ENCODE data around the gene ZDHHC13. TPM values are rescaled to one million over a fixed set of nuclear protein-coding genes. Genes with fewer than 3 reads are reported as not detected.

The ZDHHC13 gene
- total and polyA plus RNA-seq, 10 of the 15 experiments (the other 5 are each of a cell fraction or from before 2014, with no cell fraction given), result 8.5 to 34.2 (median 20.4) TPM

GRCh38 chr11:19201737-19202605 is 85.0 kb downstream of the ZDHHC13 start, which contains the start of gene CSRP3:
CSRP3 (minus strand) TSS chr11:19201983; CDS start chr11:19192448, 9,535 bp downstream.
- Histone ChIP-seq H3K79me2 (ENCODE audit: control insufficient read depth, insufficient read depth, low read length) (no peaks in the 10 kb centered on the region), H3K27ac (ENCODE audit: control insufficient read depth, insufficient read depth) (no peak within 1 kb of the TSS), H3K36me3 (ENCODE audit: control insufficient read depth in 2 of 2, insufficient read depth in 2 of 2, low read length in 1 of 2) (no peaks in the 10 kb centered on the region), H2AFZ (ENCODE audit: control insufficient read depth, low read depth, low read length) (no peak within 1 kb of the TSS), H3K4me1 (ENCODE audit: control insufficient read depth, insufficient read depth, low read length) (no peaks in the 10 kb centered on the region), H3K4me3 (no peak within 1 kb of the TSS), H3K9ac (ENCODE audit: control insufficient read depth, insufficient read depth, low read length) (no peak within 1 kb of the TSS), H3K9me3 (replicated peaks; ENCODE audit: control insufficient read depth, insufficient read depth, low read length) (no peaks in the 10 kb centered on the region; the same call in 2 of the 3 replicates), H3K4me2 (ENCODE audit: control insufficient read depth, insufficient read depth) (no peak within 1 kb of the TSS), H3K27me3 (replicated peaks in 1 of 2; ENCODE audit: control insufficient read depth in 2 of 2, insufficient read depth in 2 of 2, low read length in 1 of 2) (no peaks in the 10 kb centered on the region; a peak in 1 of 4 replicates), H4K20me1 (ENCODE audit: control insufficient read depth, insufficient read depth) (no peaks in the 10 kb centered on the region)
- FAIRE-seq (no peak), DNase-seq (ENCODE audit: low read depth, low spot score) (no peak), ATAC-seq (no peak)
- ChIA-PET SMC1A (ENCODE audit: uncharacterized antibody, unreplicated experiment) (no interaction called here), POLR2A (no interaction called here), CTCF (interaction anchor here (1.5 kb wide), 1 partner anchor 125 kb away, joined by 5 read pairs; no protein-coding TSS in a partner anchor), RAD21 (ENCODE audit: unreplicated experiment) (no interaction called here)
- intact Hi-C loops (cut with micrococcal nuclease; ENCODE audit: unreplicated experiment) (no loop called here), in situ Hi-C loops (cut with MboI) (no loop called here)
- no TSS peak for BruUV-seq (replicated peaks)
- 27% methylated on average over 7 of the region's 7 CpGs for WGBS (ENCODE audit: insufficient coverage, insufficient replicate concordance, low lambda C conversion rate, missing lambda C conversion rate)
- TF ChIP-seq RFX5 (IDR thresholded peaks at IDR 0.05; ENCODE audit: low read depth, low read length), result no peak
- TF ChIP-seq SREBF2 (IDR thresholded peaks at IDR 0.05; ENCODE audit: low read length), result no peak
- TF ChIP-seq IRF5 (IDR thresholded peaks at IDR 0.05; ENCODE audit: borderline replicate concordance), result no peak
- no peak for TF ChIP-seq GABPA (IDR thresholded peaks at IDR 0.05; ENCODE audit: low read depth)
- TF ChIP-seq SIN3A (IDR thresholded peaks at IDR 0.05; ENCODE audit: low read depth, low read length), result no peak
- no peak for TF ChIP-seq NR2C2 (IDR thresholded peaks at IDR 0.05; ENCODE audit: borderline replicate concordance, control insufficient read depth, insufficient read length, low read depth)
- no peak for TF ChIP-seq CEBPZ (IDR thresholded peaks at IDR 0.05; ENCODE audit: low read depth, low read length)
- TF ChIP-seq CTCF (IDR thresholded peaks at IDR 0.05 in 2 of 3, conservative IDR thresholded peaks at IDR 0.05 in 1 of 3; ENCODE audit: control insufficient read depth in 2 of 3, extremely low read depth in 1 of 3, insufficient read depth in 1 of 3, low read depth in 3 of 3, low read length in 3 of 3), result no peak
- TF ChIP-seq ZNF687 (IDR thresholded peaks at IDR 0.05), result no peak
- TF ChIP-seq KDM1A (IDR thresholded peaks at IDR 0.05; ENCODE audit: borderline replicate concordance), result no peak
